Measurements from ENCODE around the gene PIK3AP1.

DNA sequence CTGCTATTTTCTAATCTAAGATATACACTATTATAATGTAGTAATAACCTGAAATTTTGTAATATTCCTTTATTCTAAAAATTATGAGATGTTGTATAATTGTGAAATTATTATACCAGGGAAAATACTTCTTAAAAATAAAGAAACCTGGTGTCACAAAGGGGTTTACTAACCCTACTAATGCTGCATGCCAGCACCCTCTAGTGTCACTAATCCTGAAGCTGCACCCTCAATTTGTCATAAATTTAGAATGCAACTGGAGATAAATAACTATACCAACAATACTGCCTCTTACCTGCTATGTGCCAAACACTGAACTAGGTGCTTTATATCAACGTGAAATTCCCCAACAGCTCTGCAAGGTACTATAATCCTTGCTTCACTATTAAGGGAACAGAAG, 164.3 kb downstream of the PIK3AP1 start:
- TF ChIP-seq MAFK (IDR thresholded peaks at IDR 0.05; ENCODE audit: low read depth, low read length) (no peak), SRF (IDR thresholded peaks at IDR 0.05; ENCODE audit: low read depth, low read length) (no peak), POLR2A (IDR thresholded peaks at IDR 0.05; ENCODE audit: control extremely low read depth in 1 of 2, low read depth in 2 of 2, low read length in 2 of 2) (no peak), HDAC6 (IDR thresholded peaks at IDR 0.05; ENCODE audit: low read depth, low read length) (no peak), ZNF274 (IDR thresholded peaks at IDR 0.05; ENCODE audit: borderline replicate concordance, extremely low read depth, low read length) (no peak), BACH1 (IDR thresholded peaks at IDR 0.05; ENCODE audit: low read length) (no peak), EGR1 (IDR thresholded peaks at IDR 0.05; ENCODE audit: borderline replicate concordance, low read depth, low read length) (no peak), RFX5 (IDR thresholded peaks at IDR 0.05; ENCODE audit: borderline replicate concordance, low read depth, low read length) (no peak), SIN3A (conservative IDR thresholded peaks at IDR 0.05 in 1 of 2, IDR thresholded peaks at IDR 0.05 in 1 of 2; ENCODE audit: low read depth in 1 of 2, low read length in 2 of 2) (no peak), EP300 (IDR thresholded peaks at IDR 0.05; ENCODE audit: borderline replicate concordance in 1 of 2, low read depth in 2 of 2, low read length in 2 of 2) (no peak), RAD21 (IDR thresholded peaks at IDR 0.05 in 1 of 2, conservative IDR thresholded peaks at IDR 0.05 in 1 of 2; ENCODE audit: low read depth in 2 of 2, low read length in 2 of 2) (peak; percentile 55 to 65)
- TF ChIP-seq, protein P1, sequence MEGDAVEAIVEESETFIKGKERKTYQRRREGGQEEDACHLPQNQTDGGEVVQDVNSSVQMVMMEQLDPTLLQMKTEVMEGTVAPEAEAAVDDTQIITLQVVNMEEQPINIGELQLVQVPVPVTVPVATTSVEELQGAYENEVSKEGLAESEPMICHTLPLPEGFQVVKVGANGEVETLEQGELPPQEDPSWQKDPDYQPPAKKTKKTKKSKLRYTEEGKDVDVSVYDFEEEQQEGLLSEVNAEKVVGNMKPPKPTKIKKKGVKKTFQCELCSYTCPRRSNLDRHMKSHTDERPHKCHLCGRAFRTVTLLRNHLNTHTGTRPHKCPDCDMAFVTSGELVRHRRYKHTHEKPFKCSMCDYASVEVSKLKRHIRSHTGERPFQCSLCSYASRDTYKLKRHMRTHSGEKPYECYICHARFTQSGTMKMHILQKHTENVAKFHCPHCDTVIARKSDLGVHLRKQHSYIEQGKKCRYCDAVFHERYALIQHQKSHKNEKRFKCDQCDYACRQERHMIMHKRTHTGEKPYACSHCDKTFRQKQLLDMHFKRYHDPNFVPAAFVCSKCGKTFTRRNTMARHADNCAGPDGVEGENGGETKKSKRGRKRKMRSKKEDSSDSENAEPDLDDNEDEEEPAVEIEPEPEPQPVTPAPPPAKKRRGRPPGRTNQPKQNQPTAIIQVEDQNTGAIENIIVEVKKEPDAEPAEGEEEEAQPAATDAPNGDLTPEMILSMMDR (IDR thresholded peaks at IDR 0.05; ENCODE audit: control extremely low read depth in 1 of 3, insufficient read depth in 1 of 3, low read depth in 1 of 3, low read length in 3 of 3), result peak in 2 of 3 experiments; percentile 44 to 45; a peak in 3 of 4 replicates
- TF ChIP-seq, protein P2, sequence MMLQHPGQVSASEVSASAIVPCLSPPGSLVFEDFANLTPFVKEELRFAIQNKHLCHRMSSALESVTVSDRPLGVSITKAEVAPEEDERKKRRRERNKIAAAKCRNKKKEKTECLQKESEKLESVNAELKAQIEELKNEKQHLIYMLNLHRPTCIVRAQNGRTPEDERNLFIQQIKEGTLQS (IDR thresholded peaks at IDR 0.05; ENCODE audit: insufficient read depth, low read depth, low read length), result no peak

All from H1 (cell line).